HepG2 (cell line): ENCODE measurements around the gene PRRT2. TPM values are rescaled to one million over a fixed set of nuclear protein-coding genes. Genes with fewer than 3 reads are reported as not detected.
"Not testable (repeated sequence)": the region's sequence is repeated elsewhere in the genome, so short reads cannot be mapped to it uniquely, and the experiment has no call there.

Experiments
- ATAC-seq: fragments of 200-7000 bp; cut with Tn5 transposase; 3 replicates; pipeline ENCODE4 v1.9.1; 2020; ENCODE audit warnings: mild to moderate bottlenecking, moderate library complexity
- BruUV-seq: library from RNA; stranded (reverse); fragments of 400-500 nt; replicated peaks from 2 replicates; lab custom pipeline; 2021; lab: Mats Ljungman, UMichigan
- CTCF ChIA-PET: fragments of 300-600 bp; formaldehyde crosslinking; extraction: SDS; loops from one replicate; lab custom pipeline; 2021; ENCODE audit warnings: low total read pairs, inconsistent platforms, low intra/inter-chr PET ratio; lab: Yijun Ruan, JAX
- POLR2A ChIA-PET: fragments of 350-600 bp; sonication (Branson Sonifier 250); formaldehyde crosslinking; loops from one replicate; lab custom pipeline; 2020; ENCODE audit warnings: antibody characterized with exemption, inconsistent platforms; lab: Yijun Ruan, JAX
- DNase-seq: peaks from one replicate; pipeline ENCODE4 v3.0.0-alpha.2; 2015; ENCODE audit warnings: low spot score
- FAIRE-seq: peaks from 3 replicates; lab custom pipeline; 2011; peaks lifted over from hg19 to GRCh38; lab: Jason Lieb, UNC
- H2AFZ ChIP-seq: one replicate; pipeline ENCODE4 v1.6.1; 2011; ENCODE audit warnings: low read length, inconsistent platforms
- H3K27ac ChIP-seq: fragments of 300-600 bp; 3 replicates; pipeline ENCODE4 v1.8.0; 2011; ENCODE audit warnings: mixed run types, mild to moderate bottlenecking, mixed read lengths, low read length, inconsistent platforms; ENCODE audit not compliant: insufficient read depth; ENCODE audit errors: extremely low read length
- H3K27me3 ChIP-seq, 2 experiments: fragments of 200-600 bp in 1 of 2; 2 replicates in 1 of 2; 3 replicates in 1 of 2; pipeline versions ENCODE4 v1.6.0 to v1.8.0; 2011; ENCODE audit warnings: low read length in 2 of 2, mild to moderate bottlenecking in 2 of 2, moderate library complexity in 2 of 2, inconsistent platforms in 1 of 2; ENCODE audit not compliant: insufficient read depth in 2 of 2, control insufficient read depth in 1 of 2
- H3K36me3 ChIP-seq, 2 experiments: fragments of 200-600 bp in 1 of 2; replicated peaks in 1 of 2; 2 replicates in 1 of 2; 3 replicates in 1 of 2; pipeline versions ENCODE4 v1.5.1 to v1.8.0; 2011; ENCODE audit warnings: low read length in 2 of 2, inconsistent platforms in 1 of 2; ENCODE audit not compliant: insufficient read depth in 2 of 2, control insufficient read depth in 1 of 2
- H3K4me1 ChIP-seq: 2 replicates; pipeline ENCODE4 v1.5.1; 2012; ENCODE audit warnings: low read length, inconsistent platforms; ENCODE audit not compliant: insufficient read depth
- H3K4me2 ChIP-seq: 2 replicates; pipeline ENCODE4 v1.6.0; 2011; ENCODE audit warnings: low read depth, low read length, inconsistent platforms
- H3K4me3 ChIP-seq, 3 experiments: fragments of 200-600 bp in 1 of 3; sonication (generic), shearing (Covaris generic) in 1 of 3; replicated peaks in 1 of 3; 2 replicates each; pipeline ENCODE4 v1.5.1; 2011 to 2016; ENCODE audit warnings: low read length in 3 of 3, inconsistent platforms in 2 of 3, low read depth in 2 of 3, mild to moderate bottlenecking in 2 of 3, control low read depth in 1 of 3, mixed read lengths in 1 of 3; ENCODE audit not compliant: insufficient read depth in 1 of 3
- H3K79me2 ChIP-seq: one replicate; pipeline ENCODE4 v1.6.1; 2011; ENCODE audit warnings: low read length, inconsistent platforms; ENCODE audit not compliant: insufficient read depth
- H3K9ac ChIP-seq: 2 replicates; pipeline ENCODE4 v1.6.0; 2011; ENCODE audit warnings: mild to moderate bottlenecking, low read depth, low read length, inconsistent platforms; ENCODE audit not compliant: insufficient read depth
- H3K9me3 ChIP-seq: 2 replicates; pipeline ENCODE4 v1.5.1; 2012; ENCODE audit warnings: mild to moderate bottlenecking, low read length
- H4K20me1 ChIP-seq: 2 replicates; pipeline ENCODE4 v1.6.0; 2011; ENCODE audit warnings: inconsistent platforms, mild to moderate bottlenecking, low read length, moderate library complexity; ENCODE audit not compliant: insufficient read depth
- AGO1 ChIP-seq: fragments of 200-400 bp; formaldehyde crosslinking; IDR thresholded peaks from 2 replicates; pipeline ENCODE4 v1.6.1; 2017; ENCODE audit warnings: mild to moderate bottlenecking, low read depth, low read length, moderate library complexity; ENCODE audit not compliant: poor library complexity, severe bottlenecking
- RNF219 ChIP-seq: sonication (generic); formaldehyde crosslinking; IDR thresholded peaks from 2 replicates; pipeline ENCODE4 v1.5.0; 2020; ENCODE audit warnings: mild to moderate bottlenecking, missing genetic modification reagents
- TBP ChIP-seq: sonication (generic); formaldehyde crosslinking; IDR thresholded peaks from 2 replicates; pipeline ENCODE4 v1.5.0; 2020; ENCODE audit warnings: missing genetic modification reagents
- TFE3 ChIP-seq: IDR thresholded peaks from 2 replicates; pipeline ENCODE4 v1.6.1; 2016
- ZMYM3 ChIP-seq: sonication (generic); formaldehyde crosslinking; IDR thresholded peaks from 2 replicates; pipeline ENCODE4 v1.5.1; 2020; ENCODE audit warnings: mild to moderate bottlenecking, missing genetic modification reagents
- ZNF256 ChIP-seq: sonication (generic); formaldehyde crosslinking; conservative IDR thresholded peaks from 2 replicates; pipeline ENCODE4 v1.4.0; 2020; ENCODE audit warnings: missing genetic modification reagents
- ZNF770 ChIP-seq: sonication (generic); formaldehyde crosslinking; IDR thresholded peaks from 2 replicates; pipeline ENCODE4 v1.5.0; 2020; ENCODE audit warnings: mild to moderate bottlenecking, missing genetic modification reagents
- WGBS: methylation state at CpG from one replicate; pipeline ENCODE4 v1.1.6; 2017; ENCODE audit warnings: low lambda C conversion rate; 5-methylcytosine and 5-hydroxymethylcytosine counted together
- in situ Hi-C: cut with HindIII; loops from 2 replicates; pipeline ENCODE4 v1.10.0; 2017; ENCODE audit warnings: low pct_unique_long_range_greater_than_20kb; ENCODE audit not compliant: extremely low pct_ligation_motif_present
- intact Hi-C: fragments of 100-400 bp; cut with micrococcal nuclease; formaldehyde crosslinking; loops from one replicate; pipeline ENCODE4 v1.10.0; 2022; ENCODE audit not compliant: unreplicated experiment
- polyA plus RNA-seq, 8 experiments: library from polyadenylated mRNA; depleted of rRNA in 3 of 8; stranded (reverse) in 7 of 8; unstranded in 1 of 8; fragments of >200 nt; fragmentation: Illumina TruSeq in 4 of 8; extraction: Trizol in 4 of 8; gene quantifications; 2 replicates each; pipeline versions ENCODE4 v1.2.1 to v1.2.3, GENCODE V29; 2011 to 2016; ENCODE audit warnings: low read depth in 4 of 8, missing spikeins in 1 of 8, mixed read lengths in 1 of 8; ENCODE audit not compliant: insufficient read depth in 1 of 8
- total RNA-seq, 5 experiments: library from RNA; depleted of rRNA; stranded (reverse); fragments of >200 nt; fragmentation: Illumina TruSeq; extraction: Trizol; gene quantifications; 2 replicates each; pipeline ENCODE4 v1.2.3, GENCODE V29; 2016; ENCODE audit warnings: low read depth in 1 of 5
- TF ChIP-seq, protein P1 (sequence below): sonication (generic); formaldehyde crosslinking; IDR thresholded peaks from 2 replicates; pipeline ENCODE4 v1.4.0; 2020; ENCODE audit warnings: mild to moderate bottlenecking, low read depth, missing genetic modification reagents

PRRT2 gene
- total and polyA plus RNA-seq, 2 of the 13 experiments (the other 11 are each of a cell fraction or from before 2014, with no cell fraction given) = 0.51 to 1.1 TPM

DNA sequence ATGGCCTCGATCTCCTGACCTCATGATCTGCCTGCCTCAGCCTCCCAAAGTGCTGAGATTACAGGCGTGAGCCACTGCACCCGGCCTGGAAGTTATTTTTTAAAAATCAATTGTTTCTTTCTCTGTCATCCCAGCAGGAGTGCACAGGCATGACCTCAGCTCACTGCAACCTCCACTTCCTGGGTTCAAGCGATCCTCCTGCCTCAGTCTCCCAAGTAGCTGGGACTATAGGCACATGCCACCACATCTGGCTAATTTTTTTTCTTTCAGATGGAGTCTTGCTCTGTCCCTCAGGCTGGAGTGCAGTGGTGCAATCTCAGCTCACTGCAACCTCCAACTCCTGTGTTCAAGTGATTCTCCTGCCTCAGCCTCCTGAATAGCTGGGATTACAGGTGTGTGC is 24.8 kb upstream of the PRRT2 start:
- FAIRE-seq, in situ Hi-C loops, H3K9me3 ChIP-seq, H3K27me3 ChIP-seq, CTCF ChIA-PET, DNase-seq, H3K9ac ChIP-seq, H2AFZ ChIP-seq, H3K4me3 ChIP-seq, intact Hi-C loops, BruUV-seq, ATAC-seq, H3K27ac ChIP-seq, H3K36me3 ChIP-seq, H4K20me1 ChIP-seq, H3K4me2 ChIP-seq: not testable (repeated sequence)
- Histone ChIP-seq H3K4me1 (peaks cover 54% of the 10 kb centered on the region), H3K79me2 (peaks cover 15% of the 10 kb centered on the region)
- TF ChIP-seq ZMYM3 (CRISPR knock-in tag) (0 out of 2 replicates have a peak, but pooled peaks have one; percentile 52), ZNF256 (CRISPR knock-in tag) (0 out of 2 replicates have a peak, but pooled peaks have one; percentile 34), ZNF770 (CRISPR knock-in tag) (peak; percentile 81)
- POLR2A ChIA-PET = interaction anchor here (1.1 kb wide), 1 partner anchor 17 kb away, joined by 3 read pairs; no protein-coding TSS in a partner anchor
- 45% methylated on average over 4 of the region's 4 CpGs for WGBS

DNA sequence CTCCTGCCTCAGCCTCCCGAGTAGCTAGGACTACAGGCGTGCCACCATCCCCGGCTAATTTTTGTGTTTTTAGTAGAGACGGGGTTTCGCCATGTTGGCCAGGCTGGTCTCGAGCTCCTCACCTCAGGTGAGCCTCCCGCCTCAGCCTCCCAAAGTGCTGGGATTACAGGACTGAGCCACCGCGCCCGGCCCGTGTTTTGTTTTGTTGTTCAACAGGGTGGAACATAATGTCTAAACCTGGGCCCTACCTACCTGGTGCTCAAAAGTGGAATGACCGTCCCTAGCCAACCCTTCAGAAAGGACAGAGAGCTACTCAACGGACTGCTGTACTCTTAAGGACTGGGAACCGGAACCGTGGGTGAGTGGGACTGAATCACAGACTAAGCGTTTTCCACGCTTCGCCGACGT is 22.2 kb upstream of the PRRT2 start:
- Histone ChIP-seq H3K36me3 (no peaks in the 10 kb centered on the region; a peak in 3 of 5 replicates), H2AFZ (peak overlapping the region; percentile 50), H3K27ac (peak overlapping the region; percentile 83), H4K20me1 (no peaks in the 10 kb centered on the region), H3K4me1 (peaks cover 62% of the 10 kb centered on the region), H3K79me2 (peaks cover 41% of the 10 kb centered on the region), H3K4me3 (peak overlapping the region; percentile 64 to 97 (median 77)), H3K27me3 (no peaks in the 10 kb centered on the region; a peak in 1 of 5 replicates), H3K9me3 (no peaks in the 10 kb centered on the region), H3K9ac (peak overlapping the region; percentile 97), H3K4me2 (peak overlapping the region; percentile 99)
- intact Hi-C loops (loop anchor here (1.0 to 5.0 kb wide), 2 partner anchors 16 to 52 kb away; no protein-coding TSS in a partner anchor), in situ Hi-C loops (no loop called here)
- POLR2A ChIA-PET = interaction anchor here (0.6 to 4.0 kb wide), 25 partner anchors 10 to 276 kb away, joined by 3 to 37 read pairs (median 6); partner anchors contain the start of genes ALDOA, ASPHD1, MAZ and MVP
- 40% methylated on average over 19 of the region's 20 CpGs for WGBS
- ATAC-seq (peak; percentile 32), DNase-seq (no peak), FAIRE-seq (no peak)
- CTCF ChIA-PET = interaction anchor here (1.1 to 1.7 kb wide), 2 partner anchors 26 to 60 kb away, joined by 3 to 4 read pairs; partner anchors contain the start of gene PAGR1
- no TSS peak for BruUV-seq
- no peak for TF ChIP-seq AGO1
- no peak for TF ChIP-seq TFE3 (CRISPR knock-in tag)
- TF ChIP-seq, protein P1, sequence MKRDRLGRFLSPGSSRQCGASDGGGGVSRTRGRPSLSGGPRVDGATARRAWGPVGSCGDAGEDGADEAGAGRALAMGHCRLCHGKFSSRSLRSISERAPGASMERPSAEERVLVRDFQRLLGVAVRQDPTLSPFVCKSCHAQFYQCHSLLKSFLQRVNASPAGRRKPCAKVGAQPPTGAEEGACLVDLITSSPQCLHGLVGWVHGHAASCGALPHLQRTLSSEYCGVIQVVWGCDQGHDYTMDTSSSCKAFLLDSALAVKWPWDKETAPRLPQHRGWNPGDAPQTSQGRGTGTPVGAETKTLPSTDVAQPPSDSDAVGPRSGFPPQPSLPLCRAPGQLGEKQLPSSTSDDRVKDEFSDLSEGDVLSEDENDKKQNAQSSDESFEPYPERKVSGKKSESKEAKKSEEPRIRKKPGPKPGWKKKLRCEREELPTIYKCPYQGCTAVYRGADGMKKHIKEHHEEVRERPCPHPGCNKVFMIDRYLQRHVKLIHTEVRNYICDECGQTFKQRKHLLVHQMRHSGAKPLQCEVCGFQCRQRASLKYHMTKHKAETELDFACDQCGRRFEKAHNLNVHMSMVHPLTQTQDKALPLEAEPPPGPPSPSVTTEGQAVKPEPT = peak; percentile 15; the same call in 1 of the 2 replicates
- 0 out of 2 replicates have a peak, but pooled peaks have one; percentile 61 for TF ChIP-seq TBP (CRISPR knock-in tag)
- 0 out of 2 replicates have a peak, but pooled peaks have one; percentile 23 for TF ChIP-seq RNF219 (CRISPR knock-in tag)
